Choroid plexus epithelial cell (primary cell): ENCODE measurements around the gene C3orf49.

Experiments used
- DNase-seq: peaks from one replicate; pipeline ENCODE4 v3.0.0-alpha.2; 2010; ENCODE audit warnings: low read depth
- H3K4me3 ChIP-seq: 2 replicates; pipeline ENCODE4 v1.5.1; 2011; ENCODE audit warnings: low read depth, mild to moderate bottlenecking, control low read depth, low read length, moderate library complexity
- TF ChIP-seq, protein P1 (sequence below): conservative IDR thresholded peaks from 2 replicates; pipeline ENCODE4 v1.5.1; 2011; ENCODE audit warnings: low read depth, mild to moderate bottlenecking, control low read depth, inconsistent platforms, low read length, moderate library complexity

C3orf49 gene, protein sequence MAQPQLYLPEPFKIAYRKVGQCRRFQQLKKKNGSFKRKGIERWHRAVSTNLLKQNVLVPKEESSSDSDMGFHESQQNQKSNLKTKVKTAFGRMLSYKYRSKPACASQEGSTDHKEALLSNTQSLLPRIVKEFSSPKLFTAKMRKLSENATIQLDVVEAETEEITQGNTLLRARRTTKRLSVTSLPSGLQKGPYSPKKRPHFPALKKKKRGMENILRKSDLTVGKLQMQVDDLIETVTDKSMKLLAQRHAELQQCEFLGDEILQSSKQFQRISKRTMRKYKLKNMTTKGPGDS

DNA sequence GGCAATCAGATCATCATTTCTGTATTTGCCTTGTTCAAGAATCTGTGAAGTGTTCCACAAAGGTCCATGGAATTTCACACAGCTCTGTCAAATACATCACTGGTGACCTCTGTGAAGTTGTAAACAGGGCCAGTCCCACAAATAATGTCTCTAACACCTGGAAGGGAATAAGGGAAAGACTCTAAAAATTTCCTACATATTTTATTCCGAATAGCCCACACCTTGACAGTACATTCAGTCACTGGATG lies at the start of gene C3orf49:
C3orf49 (plus strand) TSS at position 149 of the 248 bp plus-strand sequence. CDS start 173 bp downstream, outside the sequence.
- H3K4me3 ChIP-seq: no peak within 1 kb of the TSS
- no peak for DNase-seq
- TF ChIP-seq, protein P1, sequence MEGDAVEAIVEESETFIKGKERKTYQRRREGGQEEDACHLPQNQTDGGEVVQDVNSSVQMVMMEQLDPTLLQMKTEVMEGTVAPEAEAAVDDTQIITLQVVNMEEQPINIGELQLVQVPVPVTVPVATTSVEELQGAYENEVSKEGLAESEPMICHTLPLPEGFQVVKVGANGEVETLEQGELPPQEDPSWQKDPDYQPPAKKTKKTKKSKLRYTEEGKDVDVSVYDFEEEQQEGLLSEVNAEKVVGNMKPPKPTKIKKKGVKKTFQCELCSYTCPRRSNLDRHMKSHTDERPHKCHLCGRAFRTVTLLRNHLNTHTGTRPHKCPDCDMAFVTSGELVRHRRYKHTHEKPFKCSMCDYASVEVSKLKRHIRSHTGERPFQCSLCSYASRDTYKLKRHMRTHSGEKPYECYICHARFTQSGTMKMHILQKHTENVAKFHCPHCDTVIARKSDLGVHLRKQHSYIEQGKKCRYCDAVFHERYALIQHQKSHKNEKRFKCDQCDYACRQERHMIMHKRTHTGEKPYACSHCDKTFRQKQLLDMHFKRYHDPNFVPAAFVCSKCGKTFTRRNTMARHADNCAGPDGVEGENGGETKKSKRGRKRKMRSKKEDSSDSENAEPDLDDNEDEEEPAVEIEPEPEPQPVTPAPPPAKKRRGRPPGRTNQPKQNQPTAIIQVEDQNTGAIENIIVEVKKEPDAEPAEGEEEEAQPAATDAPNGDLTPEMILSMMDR: no peak

DNA sequence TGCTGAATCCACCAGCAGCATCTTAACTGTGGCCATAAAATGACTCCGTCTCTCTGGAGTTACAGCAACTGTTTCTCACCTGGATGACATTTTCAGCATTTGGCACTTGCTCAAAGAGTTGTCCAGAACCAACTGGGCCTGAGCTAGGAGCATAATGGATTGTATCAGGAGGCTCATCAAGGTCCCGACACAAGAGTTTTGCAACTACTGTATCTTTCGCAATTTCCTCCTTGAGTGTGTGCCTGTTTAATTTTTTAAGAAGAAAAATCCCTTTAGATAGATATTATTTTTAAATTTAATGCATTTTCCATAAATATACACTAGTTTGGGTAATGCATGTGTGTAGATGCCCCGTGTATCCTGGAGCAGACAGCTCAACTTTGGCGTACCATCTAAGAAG lies 44.3 kb upstream of the C3orf49 start:
- peak; percentile 12 for DNase-seq
- TF ChIP-seq, protein P1: no peak
- H3K4me3 ChIP-seq: no peak overlapping the region

DNA sequence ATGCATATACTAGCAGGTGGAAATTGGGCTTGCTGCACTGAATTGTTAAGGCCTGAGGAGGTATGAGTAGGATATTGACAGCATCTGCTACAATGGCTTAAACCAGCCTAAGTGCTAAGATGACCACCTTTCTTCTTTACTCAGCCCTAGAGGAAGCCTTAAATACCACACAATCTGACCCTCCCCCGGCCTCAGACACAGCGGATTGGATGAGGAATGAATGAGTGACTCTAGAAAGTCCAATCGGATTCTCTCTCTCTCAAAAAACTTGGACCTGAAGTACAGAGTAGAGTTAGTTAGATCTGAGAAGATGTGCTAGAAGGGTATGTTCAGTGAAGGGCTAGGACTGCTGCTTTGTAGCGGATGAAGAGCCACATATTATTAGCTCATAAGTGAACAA lies 39.9 kb upstream of the C3orf49 start:
- no peak overlapping the region for H3K4me3 ChIP-seq
- DNase-seq: no peak
- TF ChIP-seq, protein P1: no peak

DNA sequence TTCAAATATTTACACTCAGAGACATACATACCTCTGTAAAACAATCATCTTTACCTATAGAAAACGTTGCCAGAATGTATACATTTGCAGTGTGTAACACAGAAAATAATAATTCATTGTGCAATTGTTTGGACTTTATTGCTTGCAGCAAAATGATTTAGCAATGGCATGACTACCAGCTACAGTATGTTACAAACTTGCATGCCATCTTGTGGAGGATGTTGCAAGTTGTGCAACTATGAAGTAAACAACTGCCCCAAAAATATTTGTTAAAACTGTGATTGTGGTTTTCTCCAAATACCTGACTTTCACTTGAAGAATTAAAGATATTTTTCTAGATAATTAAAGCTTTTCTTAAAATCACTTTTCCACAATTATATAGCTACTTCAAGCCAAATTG lies 27.1 kb upstream of the C3orf49 start:
- TF ChIP-seq, protein P1: peak; percentile 37
- peak; percentile 61 for DNase-seq
- H3K4me3 ChIP-seq: no peak overlapping the region

DNA sequence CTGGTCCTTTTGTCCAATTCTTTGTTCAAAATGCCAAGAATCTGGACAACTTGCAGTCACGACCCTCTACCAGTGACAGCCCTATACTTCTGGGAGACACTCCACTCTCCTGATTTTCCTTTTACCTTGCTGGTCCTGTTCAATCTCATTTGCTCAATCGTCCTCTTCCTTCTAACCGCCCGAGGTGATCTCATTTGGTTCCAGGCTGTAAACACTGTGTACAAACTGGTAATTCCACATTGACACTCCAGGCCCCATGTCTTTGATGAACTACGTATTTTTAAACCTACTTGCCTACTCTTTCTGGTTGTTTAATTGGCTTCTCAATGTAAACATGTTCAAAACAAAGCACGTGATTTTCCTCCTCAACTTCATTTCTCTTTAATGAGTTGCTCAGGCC lies 23.7 kb upstream of the C3orf49 start:
- no peak overlapping the region for H3K4me3 ChIP-seq
- TF ChIP-seq, protein P1: no peak
- no peak for DNase-seq

DNA sequence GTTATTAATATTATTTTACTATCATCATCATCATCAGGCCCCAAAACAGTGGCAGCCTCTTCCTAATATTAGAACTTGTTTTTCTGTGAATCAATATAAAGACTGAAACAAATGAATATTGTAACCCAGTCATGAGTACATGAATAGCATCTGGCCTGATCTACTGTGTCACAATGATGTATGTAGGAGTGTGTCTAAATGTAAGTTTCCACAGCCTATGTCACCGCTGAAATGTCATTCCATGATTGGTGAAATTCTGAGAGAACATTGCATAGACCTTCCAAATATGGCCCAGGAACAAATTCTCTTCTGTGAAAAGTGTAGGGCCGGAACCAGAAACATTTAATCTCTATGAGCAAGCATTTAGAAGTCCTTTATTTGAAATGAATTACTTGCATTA lies 20.6 kb upstream of the C3orf49 start:
- no peak for DNase-seq
- H3K4me3 ChIP-seq: no peak overlapping the region
- TF ChIP-seq, protein P1: no peak

DNA sequence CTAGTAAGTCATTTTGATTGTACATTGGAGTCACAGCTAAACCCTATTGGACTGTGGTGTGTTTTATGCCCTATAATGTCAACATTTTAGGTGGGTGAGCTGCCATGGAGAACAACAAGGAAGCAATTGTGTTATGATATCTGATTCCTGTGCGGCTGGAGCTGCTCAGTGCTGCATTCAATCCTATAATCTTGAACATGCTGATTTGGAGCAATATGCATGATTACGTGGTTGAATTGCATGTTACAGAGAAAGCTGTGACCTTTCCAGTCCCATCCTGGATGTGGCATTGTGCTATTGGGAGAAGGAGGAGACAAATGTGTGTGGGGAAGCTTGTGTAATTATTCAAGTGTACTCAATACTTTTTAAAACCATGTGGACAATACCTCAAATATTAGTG lies 20.1 kb upstream of the C3orf49 start:
- TF ChIP-seq, protein P1: no peak
- DNase-seq: no peak
- no peak overlapping the region for H3K4me3 ChIP-seq
